Stimulated activated CD8-positive, alpha-beta memory T cell treated with anti-CD3 and anti-CD28 coated beads, Interleukin-15, amount 100 ng/mL, for 4 hours (primary cell): ENCODE results near the gene LRP1.

ENCODE experiments used
- DNase-seq, 2 donors: peaks; one replicate each; pipeline ENCODE4 v3.0.0-alpha.2; 2020; ENCODE audit warnings: low read depth in 2 of 2

Gene LRP1

DNA sequence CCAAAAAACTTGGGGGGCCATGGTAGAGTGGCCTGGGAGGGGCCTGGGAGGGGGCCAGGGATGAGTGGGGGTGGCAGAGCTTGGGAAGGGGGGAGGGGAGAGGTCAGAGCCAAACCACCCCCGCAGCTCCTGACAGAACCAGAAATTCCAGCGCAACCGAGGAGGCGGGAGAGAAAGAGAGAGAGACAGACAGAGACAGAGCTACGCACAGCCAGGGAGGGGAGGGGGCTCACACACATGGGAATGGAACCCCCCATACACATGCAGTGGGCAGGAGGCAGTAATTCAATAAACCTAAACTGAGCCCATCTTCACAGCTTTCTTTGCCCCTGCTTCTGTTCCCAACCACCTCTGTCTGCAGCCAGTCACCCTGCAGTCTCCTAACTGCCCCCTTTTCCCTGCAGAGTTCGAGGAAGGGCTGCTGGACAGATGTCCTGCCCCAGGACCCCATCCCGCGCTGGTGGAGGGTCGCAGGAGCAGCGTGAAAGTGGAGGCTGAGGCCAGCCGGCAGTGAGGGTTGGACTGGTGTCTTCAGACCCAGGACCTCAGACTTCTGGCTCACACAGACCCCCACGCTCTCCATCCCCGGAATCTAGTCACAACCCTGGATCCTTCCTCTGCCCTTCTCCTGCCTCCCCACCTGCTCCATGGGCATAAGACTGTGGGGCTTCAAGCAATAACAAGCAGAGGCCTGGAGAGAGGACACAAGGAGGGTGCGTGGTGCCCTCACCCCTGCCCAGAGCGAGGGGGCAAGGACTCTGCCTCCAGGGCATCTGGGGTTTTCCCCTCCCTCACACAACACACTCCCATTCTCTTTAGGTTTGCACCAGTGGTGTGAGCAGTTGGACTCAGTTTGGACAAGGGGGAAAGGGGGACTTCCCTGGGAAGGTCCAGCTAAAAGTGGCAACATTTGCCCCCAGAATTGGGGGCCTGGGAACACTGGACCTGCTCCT lies 33.8 kb upstream of the LRP1 start:
- DNase-seq: no peak

DNA sequence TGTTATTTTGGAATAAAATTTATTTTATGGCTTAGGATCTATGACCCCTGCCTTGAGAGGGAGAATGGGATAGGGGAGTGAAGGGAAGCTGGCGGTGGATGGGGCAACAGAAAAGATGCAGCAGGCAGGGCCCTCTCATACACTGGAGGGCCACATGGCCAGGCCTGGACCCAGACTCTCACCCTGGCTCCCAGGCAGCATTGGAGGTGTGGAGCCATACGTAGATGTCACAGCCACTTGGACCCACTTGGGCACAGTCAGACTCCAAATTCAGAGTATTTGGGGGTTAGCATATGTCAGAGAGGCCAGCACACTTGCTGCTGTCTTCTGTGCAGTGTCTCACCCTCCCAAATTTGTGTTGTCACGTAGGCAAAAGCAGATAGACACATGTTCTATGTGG lies 32.8 kb upstream of the LRP1 start:
- no peak for DNase-seq

DNA sequence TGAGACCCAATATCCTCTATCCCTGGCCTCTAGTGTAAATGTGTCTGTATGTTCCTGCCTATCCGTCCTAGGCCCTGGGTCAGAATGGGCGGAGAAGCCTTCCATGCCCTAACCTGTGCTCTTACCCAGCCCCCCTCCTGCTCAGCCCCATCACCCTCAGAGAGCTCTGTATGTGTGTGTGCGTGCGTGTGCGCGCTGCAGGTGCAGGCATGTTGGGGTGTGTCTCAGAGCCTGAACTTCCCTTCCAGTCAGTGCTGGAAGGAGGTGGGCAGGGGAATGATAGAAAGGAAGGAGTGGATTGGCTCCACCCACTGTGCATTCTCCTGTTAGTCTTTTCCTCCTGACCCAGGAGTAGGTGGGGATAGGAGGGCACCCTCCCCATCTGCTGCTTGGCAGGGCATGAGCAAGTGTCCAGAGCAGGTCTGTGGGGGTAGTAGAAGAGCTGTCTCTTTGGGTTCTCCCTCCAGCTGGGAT lies 32.1 kb upstream of the LRP1 start:
- no peak for DNase-seq

DNA sequence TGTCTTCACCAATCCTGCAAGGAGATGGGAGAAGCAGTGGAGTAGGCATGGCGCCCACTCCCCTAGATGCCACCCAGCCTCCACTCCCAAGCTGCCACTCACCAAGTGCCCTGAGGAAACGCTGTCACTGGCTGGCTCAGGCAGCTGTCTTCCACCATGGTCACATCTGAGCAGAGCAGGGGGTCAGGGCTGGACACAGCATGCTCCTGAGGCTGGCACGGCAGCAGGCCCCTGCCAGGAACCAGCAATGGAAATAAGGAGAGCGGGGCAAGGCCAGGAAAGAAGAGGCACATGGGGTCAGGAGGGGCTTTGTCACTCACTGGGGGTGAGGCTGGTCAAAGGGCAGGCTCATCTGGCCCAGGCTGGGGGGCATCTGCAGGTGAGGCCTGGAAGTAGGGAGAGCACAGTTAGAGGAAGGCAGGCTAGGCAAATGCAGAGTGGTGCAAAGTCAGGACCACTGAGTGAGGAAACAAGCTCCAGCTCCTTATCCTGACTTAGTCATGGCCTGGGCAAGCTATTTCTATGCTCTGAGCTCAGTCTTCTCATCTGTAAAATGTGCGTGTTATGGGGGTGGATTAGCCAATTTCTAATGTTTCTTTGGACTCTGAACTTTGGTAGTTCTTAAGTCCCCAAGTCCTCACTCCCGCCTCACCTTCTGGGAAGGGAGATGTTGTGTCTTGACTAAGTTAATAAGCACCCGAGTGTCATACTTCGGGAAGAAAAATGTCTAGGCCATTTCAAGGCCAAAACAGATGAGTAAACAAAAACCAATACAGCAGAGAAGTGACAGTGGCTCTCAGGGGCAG lies 31.3 kb upstream of the LRP1 start:
- no peak for DNase-seq

DNA sequence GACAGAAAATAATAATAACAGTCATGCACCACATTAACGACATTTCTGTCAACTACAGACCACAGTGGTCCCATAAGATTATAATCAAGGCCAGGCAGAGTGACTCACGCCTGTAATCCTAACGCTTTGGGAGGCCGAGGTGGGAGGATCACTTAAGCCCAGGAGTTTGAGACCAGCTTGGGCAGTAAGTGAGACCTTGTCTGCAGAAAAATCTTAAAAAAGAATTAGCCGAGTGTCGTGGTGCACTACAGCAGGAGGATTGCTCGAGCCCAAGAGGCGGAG lies 30.8 kb upstream of the LRP1 start:
- DNase-seq: no peak

DNA sequence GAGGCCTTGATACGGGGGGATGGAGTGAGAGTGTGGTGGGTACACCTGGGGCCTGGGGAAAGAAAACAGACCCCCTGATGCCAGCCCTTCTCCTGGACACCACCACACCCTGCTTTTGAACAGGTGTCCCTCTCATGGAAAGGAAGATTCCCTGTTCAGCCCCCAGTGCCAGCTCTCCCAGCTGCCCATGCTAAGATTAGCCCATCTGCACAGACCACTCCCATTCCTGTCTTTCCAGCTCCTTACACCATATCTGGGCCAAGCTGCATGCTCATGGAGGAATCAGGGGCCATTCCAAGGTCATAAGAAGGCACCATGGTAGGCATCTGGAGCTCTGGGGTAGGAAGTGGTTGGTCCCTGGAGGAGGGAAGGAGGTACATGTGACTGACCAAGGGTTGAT lies 29.7 kb upstream of the LRP1 start:
- no peak for DNase-seq

DNA sequence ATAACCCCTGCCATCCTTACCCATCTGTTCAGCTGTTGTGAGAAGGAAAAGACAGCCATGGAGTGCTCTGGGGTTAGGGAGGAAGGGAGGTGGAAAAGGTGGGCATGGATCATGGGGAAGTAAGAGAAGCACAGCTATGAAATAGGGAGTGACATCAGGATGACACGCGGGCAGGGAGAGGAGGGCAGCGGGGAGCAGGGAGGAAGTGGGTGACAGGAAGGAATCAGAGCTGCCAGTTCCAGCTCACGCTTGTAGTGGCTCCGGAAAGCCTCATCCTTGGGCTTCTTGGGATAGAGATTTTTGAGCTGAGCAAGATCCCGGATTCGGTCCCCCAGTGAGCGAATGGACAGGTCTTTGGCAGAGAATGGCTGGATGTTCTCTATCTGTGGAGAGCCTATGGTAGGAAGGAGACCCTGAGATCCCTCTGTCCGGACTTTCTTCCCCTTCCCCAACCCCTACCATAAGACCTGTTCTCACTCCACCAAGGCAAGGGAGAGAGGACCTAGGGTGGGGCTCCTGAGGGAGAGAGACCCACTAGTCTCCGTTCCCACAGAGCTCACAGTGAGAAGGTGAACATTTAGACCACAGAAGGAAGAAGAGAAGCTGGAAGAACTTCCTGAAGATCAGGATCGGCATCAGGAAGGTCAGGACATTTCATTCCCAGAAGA lies 29.1 kb upstream of the LRP1 start:
- DNase-seq: no peak

DNA sequence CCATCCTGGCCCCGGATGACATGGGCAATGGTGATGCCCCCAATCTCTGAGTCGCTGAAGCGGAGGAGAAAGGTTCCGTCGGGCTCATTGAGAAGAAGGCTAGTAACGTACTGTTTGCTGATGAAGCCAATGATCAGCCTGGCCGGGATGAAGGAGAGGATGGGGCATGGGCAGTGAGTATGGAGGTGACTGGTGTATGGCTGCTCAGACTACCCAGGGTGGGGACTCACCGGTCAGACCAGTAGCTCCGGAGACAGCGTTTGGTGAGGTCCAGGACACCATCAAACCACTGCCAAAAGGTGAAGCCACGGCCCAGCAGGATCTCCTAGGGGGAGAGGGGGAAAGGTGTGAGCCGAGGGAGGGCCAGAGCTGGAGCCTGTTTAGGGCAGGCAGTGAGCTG lies 28.5 kb upstream of the LRP1 start:
- no peak for DNase-seq

DNA sequence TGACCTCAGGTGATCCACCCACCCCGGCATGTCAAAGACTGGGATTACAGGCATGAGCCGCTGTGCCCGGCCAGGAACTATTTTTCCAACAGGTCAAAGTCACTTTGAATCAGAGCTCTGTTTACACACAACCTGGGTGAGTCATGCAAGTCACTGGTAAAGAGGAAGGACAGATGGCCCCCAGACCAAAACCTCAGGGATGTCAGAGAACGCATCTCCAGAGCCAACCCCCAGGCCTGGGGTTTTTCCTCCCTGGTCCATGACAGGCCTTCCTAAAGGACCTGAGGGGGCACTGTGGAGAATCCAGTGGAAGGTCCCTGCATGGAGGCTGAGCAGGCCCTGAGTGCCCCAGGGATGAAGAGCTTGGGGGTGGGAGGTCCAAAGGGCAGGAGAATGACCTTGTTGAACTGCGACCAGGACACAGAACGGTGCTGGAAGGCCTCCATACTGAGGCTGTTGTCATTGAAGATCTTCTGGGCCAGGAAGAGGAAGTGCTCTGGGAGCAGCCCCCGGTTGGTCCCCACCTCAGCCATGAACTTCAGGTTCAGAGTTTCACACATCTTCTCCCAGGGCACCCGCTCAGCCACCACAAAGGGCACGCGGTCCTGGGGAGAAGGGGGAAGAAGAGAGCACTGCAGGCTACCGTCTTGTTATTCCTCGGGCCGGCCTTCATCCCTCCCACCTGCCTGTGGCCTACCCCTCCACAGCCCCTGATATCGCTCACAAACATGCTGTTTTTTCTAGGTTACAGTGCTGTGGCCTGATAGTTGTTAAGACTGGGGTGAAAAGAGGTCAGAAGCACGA lies 26.2 kb upstream of the LRP1 start:
- no peak for DNase-seq

DNA sequence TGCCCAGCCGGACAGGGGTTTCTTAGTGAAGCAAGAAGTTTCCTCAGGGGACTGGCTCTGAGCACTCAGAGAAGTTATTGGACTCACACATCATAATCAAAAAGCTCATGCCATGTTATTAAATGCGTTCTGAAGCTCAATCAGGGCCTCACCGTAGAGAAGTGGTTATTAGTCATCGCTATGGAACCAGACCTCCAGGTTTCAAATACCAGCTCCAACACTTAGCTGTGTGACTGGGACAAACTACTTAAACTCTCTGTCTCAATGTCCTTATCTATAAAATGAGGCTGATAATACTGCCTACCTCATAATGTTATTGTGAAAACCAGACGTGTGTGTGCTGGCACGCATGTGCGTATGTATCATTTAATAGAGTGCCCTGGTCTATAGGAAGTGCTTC lies 24.4 kb upstream of the LRP1 start:
- no peak for DNase-seq

DNA sequence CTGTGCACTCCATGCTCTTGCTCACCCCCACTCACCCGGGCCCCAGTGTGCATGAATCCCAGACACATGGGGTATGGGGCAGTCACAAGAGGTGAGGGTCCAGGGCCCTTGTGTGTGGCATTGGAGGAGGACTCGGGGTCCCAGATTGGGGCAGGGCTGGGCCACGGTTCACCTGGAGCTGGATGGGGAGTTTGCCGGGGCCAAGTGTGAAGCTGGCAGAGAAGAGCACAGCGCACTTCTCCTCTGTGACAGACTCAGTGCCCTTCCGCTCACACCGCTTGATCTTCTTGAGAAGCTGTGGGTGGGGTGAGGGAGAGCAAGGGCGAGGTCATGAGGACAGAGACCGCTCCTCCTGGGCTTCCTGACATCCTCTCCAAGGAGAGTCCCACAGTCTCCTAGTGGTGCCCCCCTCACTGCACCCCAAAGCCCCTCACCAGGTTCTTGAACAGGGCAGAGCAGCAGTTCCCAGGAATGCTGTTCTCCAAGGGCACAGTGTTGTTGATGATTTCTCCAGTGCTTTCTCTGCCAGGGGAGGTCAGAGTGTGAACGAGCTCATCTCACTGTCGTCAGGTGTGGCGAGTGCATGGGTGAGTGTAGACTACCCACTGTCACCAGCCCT lies 23.9 kb upstream of the LRP1 start:
- no peak for DNase-seq

DNA sequence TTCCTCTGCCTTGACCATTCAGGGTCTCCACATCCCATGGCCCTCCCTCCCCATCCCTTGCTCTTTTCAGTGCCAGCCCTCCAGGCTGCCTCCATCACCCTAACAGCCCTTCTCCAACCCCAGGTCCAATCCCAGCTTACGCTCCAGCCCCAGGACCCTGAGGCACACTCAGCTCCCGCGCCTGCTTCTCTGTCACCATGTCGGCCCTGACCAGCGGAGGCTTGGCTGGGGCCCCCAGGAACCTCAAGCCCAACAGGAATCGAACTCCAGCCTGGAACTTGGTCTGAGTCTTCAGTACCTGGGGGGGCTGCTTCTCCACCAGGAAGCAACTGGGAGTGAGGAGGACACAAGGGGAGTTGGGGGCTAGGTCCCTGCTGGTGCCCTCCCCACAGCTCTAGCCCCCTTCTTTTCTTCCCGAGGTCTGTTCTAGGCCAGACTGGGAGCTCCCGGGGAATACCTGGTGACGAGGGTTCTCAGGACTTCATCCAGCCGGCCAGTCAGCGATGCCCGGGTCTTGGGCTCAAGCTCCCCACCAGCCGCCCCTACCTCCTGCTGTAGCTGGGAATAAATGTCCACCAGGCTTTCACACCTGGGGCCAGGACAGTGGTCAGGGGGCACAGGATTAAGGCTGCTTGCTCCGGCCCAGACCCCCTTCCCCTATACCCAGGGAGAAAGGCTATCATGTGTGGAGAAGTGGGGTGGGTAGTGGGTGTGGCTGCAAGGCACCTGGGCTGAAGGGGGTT lies 23.1 kb upstream of the LRP1 start:
- no peak for DNase-seq

DNA sequence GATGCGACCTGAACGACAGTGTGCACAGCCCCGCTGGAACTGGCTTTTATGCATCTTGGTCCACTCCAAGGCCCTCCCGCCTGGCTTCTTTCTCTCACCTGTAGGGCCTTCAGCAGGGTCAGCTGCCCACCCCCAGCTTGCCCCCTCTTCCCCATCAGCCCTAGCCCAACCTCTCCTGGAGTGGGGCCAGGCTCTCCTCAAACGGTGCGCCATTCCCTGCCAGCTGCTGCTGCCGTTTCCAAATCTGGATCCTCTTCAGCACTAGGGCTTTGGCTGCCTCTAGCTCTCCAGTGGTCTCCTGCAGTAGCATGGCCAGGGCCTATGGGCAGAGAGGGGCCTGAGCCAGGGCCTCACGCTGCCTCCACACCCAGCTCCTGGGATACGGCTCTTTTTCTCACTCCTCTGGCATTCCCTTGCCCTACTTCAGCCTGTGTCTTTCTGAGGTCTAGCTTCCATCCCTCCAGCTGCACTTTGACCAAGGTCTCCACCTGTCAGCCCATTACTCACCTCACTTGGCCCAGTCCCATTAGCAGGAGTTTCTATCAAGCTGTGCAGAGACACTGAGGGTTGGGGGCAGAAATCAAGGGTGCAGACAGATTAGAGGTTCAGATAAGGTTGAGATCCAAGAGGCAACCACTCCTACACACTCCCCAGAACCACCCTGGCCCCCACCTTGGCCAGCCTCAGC lies 22.1 kb upstream of the LRP1 start:
- DNase-seq: no peak

DNA sequence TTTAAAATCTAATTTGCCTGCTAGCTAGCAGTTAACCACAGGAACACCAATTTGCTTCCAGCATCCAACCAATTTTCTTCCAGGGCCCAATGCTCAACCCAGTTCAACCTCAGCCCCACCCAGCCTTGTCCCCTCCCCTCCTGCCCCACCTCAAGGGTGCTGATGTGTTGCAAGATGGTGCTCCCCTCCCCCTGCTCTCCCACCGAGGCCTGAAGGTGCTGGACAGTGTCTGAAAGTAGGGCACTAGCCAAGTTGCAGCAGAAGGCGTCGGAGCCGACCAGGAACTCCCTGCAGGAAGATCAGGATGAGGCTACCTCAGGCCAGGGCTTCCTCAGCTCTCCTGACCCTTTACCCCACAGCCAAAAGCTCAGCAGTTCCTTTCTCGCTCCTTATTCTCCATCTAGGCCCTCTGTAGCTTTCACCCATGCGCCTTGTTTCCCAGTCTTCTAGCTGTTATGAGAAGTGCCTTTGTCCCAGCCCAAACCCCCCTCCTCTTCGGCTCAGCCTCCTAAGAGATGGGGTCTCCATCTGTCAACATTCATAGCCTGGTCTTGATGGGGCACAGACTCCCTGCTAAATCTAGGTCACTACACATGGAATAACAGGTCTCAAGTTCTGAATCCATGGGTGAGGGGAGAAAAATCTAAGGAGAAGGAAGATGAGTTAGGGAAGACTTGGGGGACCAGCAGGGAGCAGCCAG lies 20.7 kb upstream of the LRP1 start:
- no peak for DNase-seq

DNA sequence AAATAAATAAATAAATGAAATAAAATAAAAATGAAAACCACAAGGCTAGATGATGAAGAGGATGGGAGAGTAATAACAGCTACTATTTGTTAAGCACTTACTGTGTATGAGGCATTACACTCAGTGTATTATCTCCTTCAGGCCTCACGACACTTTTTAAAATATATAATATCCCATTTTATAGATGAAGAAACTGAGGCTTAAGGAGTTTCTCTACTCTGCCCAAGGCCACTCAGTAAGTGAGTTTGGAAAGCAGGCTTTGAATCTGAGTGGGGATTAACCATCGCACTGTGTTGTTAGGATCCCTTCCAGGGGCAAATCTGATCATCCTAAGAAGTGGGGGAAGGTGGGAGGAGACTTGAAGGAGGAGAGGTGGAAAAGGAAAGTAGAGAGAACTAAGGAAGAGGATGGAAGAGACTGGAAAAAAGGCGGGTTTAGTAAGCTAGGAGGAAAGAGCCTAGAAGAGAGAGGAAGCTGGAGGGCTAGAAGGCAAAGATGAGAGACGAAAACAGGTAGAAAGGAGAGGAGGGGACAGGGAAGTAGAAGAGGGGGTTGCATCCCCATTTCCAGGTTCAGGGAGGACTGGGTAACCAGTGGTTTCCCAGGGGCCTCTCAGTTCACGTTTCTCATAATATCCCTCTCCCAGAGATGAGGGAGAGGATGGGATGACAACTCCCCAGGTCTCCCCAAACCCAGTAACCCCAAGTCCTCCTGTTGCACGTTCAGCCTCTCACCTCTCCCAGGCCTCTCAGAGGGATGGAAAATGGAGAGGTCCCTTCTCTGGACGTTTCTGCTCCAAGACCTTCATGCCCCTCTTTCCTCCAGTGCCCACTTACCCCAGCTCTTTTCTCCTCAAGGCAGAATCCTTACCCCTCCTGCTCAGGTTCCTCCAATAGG lies 18.8 kb upstream of the LRP1 start:
- no peak for DNase-seq

DNA sequence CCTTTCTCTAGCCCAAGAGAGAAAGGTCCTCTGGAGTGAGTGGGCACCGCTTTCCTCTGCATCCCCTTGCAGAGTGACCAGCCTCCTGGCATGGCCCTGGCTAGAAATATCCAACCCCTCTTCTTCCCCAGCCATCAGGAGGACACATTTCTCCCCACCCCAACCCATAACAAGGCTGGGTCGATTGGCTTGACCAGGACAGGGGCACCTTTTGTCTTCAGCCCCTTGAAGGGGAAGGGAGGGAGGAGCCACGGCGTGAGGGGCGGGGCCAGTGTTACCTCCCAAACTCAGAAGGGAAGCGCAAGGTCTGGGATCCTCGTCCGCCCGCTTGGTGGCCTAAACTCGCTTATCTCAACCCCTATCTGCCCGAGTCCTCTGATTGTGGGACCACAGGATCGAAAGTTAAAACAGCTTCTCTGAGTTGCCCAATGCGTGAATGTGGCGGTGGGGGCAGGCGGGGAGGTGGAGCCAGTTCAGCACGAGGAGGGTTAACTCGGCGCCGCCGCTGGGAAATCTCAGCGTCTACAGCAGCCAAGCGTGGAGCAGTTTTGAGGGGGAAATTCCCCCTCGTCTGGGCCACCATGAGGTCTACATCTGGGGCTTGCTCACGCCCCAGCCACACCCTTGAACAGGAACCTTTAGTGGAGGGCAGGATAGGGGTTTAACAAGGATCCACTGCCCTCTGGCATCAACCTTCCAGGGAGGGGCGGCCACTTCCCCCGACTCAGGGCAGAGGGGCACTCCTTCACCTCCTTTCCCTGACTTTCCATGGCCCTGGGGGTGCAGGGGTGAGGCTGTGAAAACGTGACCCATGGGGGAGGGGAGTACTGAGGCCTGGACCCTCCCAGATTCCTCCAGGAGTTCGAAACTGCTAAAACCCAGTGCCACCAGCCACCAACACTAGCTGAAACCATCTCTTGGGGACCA lies 17.9 kb upstream of the LRP1 start:
- peak; percentile 62 to 66 for DNase-seq
